VCaP (cell line): ENCODE data around the gene DCPS.
"Not testable (repeated sequence)": the region's sequence is repeated elsewhere in the genome, so short reads cannot be mapped to it uniquely, and the experiment has no call there.

Experiments
- H3K27ac ChIP-seq: fragments of 450-650 bp; 2 replicates; pipeline ENCODE4 v1.5.1; 2017
- TF ChIP-seq, protein P1 (sequence below): fragments of 450-650 bp; conservative IDR thresholded peaks from 2 replicates; pipeline ENCODE4 v1.5.1; 2017; ENCODE audit warnings: mild to moderate bottlenecking, moderate library complexity

DCPS gene

GRCh38 chr11:126340960-126341606 lies 37.2 kb downstream of the DCPS start:
- TF ChIP-seq, protein P1, sequence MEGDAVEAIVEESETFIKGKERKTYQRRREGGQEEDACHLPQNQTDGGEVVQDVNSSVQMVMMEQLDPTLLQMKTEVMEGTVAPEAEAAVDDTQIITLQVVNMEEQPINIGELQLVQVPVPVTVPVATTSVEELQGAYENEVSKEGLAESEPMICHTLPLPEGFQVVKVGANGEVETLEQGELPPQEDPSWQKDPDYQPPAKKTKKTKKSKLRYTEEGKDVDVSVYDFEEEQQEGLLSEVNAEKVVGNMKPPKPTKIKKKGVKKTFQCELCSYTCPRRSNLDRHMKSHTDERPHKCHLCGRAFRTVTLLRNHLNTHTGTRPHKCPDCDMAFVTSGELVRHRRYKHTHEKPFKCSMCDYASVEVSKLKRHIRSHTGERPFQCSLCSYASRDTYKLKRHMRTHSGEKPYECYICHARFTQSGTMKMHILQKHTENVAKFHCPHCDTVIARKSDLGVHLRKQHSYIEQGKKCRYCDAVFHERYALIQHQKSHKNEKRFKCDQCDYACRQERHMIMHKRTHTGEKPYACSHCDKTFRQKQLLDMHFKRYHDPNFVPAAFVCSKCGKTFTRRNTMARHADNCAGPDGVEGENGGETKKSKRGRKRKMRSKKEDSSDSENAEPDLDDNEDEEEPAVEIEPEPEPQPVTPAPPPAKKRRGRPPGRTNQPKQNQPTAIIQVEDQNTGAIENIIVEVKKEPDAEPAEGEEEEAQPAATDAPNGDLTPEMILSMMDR = no peak
- no peak overlapping the region for H3K27ac ChIP-seq

DNA sequence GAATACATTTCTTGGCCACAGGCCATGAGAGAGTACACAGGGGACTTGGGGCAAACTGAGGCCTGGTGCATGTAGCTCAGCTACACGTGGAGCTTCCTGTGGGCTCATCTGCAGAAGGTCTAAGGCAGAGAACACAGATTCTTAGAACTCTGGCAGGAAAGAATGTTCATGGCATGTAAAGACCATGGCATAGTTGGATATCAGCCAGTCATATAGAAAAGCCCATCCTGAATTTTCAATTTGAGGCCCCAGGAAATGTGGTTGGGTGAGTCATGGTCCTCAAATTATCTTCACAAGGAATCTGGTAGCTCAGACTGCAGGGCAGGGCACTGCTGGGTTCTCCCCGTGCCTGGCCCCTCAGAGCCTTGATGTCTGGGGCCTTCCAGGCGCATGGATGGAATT lies 37.9 kb downstream of the DCPS start:
- no peak overlapping the region for H3K27ac ChIP-seq
- TF ChIP-seq, protein P1 = no peak

DNA sequence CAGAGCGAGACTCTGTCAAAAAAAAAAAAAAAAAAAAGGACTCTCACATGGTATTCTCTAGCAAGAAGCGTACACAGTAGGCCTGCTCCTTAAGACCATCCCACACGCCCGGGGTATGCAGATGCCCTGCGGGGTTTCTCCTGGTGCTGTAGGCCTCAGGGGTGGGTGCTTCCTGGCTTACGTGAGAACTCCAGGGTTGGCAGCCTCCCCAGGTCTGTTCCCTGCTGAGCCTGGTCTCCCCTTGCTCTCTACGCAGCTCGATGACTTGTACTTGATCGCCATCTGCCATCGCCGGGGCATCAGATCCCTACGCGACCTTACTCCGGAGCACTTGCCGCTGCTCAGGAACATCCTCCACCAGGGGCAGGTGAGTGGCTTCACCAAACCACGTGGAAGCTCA lies 39.2 kb downstream of the DCPS start:
- H3K27ac ChIP-seq = no peak overlapping the region

GRCh38 chr11:126344141-126345080 lies 40.6 kb downstream of the DCPS start:
- no peak overlapping the region for H3K27ac ChIP-seq
- TF ChIP-seq, protein P1 = no peak

More for the DNA sequence above, 39.2 kb downstream of the DCPS start:
- TF ChIP-seq, protein P1 = no peak

- TF ChIP-seq, protein P1 = no peak
- no peak overlapping the region for H3K27ac ChIP-seq
These were observed 41.4 kb downstream of the DCPS start for GRCh38 chr11:126345283-126345682.

GRCh38 chr11:126345759-126346585 lies 42.1 kb downstream of the DCPS start:
- TF ChIP-seq, protein P1 = no peak
- H3K27ac ChIP-seq = no peak overlapping the region

- TF ChIP-seq, protein P1 = no peak
- no peak overlapping the region for H3K27ac ChIP-seq
These were observed 42.7 kb downstream of the DCPS start for GRCh38 chr11:126346586-126346940.

DNA sequence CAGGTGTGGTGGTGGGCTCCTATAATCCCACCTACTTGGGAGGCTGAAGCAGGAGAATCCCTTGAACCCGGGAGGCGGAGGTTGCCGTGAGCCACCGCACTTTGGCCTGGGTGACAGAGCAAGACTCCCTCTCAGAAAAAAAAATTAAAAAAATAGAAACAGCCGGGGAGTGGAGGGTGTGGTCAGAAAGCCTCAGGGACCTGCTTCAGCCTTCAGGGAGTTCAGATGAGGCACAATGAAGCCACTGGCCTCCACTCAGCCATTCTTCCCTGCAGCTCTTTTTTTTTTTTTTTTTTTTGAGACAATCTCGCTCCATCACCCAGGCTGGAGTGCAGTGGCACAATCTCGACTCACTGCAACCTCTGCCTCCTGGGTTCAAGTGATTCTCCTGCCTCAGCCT lies 43.1 kb downstream of the DCPS start:
- H3K27ac ChIP-seq = not testable (repeated sequence)
